Mucosa of descending colon (tissue), 3 donors: ENCODE measurements around the gene STK32A. TPM values are rescaled to one million over a fixed set of nuclear protein-coding genes. Genes with fewer than 3 reads are reported as not detected.

ENCODE experiments used
- ATAC-seq: fragments of 200-7000 bp; cut with Tn5 transposase; one replicate; pipeline ENCODE4 v1.9.1; 2020; ENCODE audit warnings: mild to moderate bottlenecking, moderate library complexity
- DNase-seq, 3 donors: peaks; one replicate each; pipeline ENCODE4 v3.0.0-alpha.2; 2020
- H3K36me3 ChIP-seq: fragments of 200-600 bp; one replicate; pipeline ENCODE4 v1.8.0; 2021; ENCODE audit warnings: low read depth, mild to moderate bottlenecking
- H3K4me1 ChIP-seq: fragments of 200-600 bp; one replicate; pipeline ENCODE4 v1.8.0; 2021; ENCODE audit warnings: low read depth, mild to moderate bottlenecking
- H3K4me3 ChIP-seq: fragments of 200-600 bp; one replicate; pipeline ENCODE4 v1.8.0; 2021; ENCODE audit warnings: mild to moderate bottlenecking
- H3K9me3 ChIP-seq: fragments of 200-600 bp; one replicate; pipeline ENCODE4 v1.8.0; 2021; ENCODE audit warnings: mild to moderate bottlenecking
- intact Hi-C, 2 donors: fragments of 100-400 bp; cut with DNase I in 1 of 2; cut with micrococcal nuclease in 1 of 2; formaldehyde crosslinking; loops; one replicate each; pipeline versions ENCODE4 v1.11.0 to v1.11.1; 2022; cut with DNase I, micrococcal nuclease
- total RNA-seq, 3 donors: library from RNA; stranded (reverse); fragmentation: NEBNext Ultra II Directional in 2 of 3; extraction: Animal tissue kit (Norgen Biotek cat#: 25700) in 2 of 3; gene quantifications; one replicate each; pipeline versions ENCODE4 v1.2.1 to v1.2.4, GENCODE V29; 2021 to 2023
- TF ChIP-seq, protein P1 (sequence below): fragments of 200-600 bp; IDR thresholded peaks from one replicate; pipeline ENCODE4 v1.8.0; 2022; ENCODE audit warnings: antibody characterized with exemption, mild to moderate bottlenecking
- donor health status: DM: no; HTN: no; CAD: no; lungs with moderate emphysema.
- donor health status: DM: no; HTN: no; CAD: no.
- donor health status: DM: no; HTN: yes; CAD: no.

STK32A gene
- total RNA-seq, 3 donors from 2014 or later, result 0.43 to 4.0 (median 0.65) TPM

DNA sequence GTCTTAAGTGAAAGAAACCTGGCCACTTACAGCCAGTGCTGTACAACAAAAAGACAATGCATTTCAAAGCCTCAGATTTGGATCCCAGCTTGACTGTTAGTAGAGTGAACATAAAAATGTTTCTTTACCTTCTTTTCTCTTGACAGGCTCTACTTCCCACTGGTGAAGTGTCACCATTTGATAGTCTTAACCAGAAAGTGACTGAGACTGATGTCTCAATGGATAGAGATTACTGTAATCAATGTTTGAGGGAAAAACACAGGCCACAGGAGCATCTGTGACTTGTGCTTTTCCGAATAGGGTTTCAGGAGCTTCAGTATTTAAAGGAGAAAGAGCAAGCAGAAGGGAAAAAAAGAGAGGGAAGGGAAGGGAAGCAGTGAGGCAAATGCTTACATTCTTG is 41.7 kb upstream of the STK32A start:
- H3K9me3 ChIP-seq, result no peaks in the 10 kb centered on the region
- H3K4me3 ChIP-seq, result no peak overlapping the region
- intact Hi-C loops, result loop anchor here in 1 of 2 donors (5.0 kb wide), 1 partner anchor 651 kb away; no protein-coding TSS in a partner anchor
- ATAC-seq (no peak), DNase-seq (no peak)
- H3K36me3 ChIP-seq, result no peaks in the 10 kb centered on the region
- H3K4me1 ChIP-seq, result no peaks in the 10 kb centered on the region
- TF ChIP-seq, protein P1, sequence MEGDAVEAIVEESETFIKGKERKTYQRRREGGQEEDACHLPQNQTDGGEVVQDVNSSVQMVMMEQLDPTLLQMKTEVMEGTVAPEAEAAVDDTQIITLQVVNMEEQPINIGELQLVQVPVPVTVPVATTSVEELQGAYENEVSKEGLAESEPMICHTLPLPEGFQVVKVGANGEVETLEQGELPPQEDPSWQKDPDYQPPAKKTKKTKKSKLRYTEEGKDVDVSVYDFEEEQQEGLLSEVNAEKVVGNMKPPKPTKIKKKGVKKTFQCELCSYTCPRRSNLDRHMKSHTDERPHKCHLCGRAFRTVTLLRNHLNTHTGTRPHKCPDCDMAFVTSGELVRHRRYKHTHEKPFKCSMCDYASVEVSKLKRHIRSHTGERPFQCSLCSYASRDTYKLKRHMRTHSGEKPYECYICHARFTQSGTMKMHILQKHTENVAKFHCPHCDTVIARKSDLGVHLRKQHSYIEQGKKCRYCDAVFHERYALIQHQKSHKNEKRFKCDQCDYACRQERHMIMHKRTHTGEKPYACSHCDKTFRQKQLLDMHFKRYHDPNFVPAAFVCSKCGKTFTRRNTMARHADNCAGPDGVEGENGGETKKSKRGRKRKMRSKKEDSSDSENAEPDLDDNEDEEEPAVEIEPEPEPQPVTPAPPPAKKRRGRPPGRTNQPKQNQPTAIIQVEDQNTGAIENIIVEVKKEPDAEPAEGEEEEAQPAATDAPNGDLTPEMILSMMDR, result no peak

DNA sequence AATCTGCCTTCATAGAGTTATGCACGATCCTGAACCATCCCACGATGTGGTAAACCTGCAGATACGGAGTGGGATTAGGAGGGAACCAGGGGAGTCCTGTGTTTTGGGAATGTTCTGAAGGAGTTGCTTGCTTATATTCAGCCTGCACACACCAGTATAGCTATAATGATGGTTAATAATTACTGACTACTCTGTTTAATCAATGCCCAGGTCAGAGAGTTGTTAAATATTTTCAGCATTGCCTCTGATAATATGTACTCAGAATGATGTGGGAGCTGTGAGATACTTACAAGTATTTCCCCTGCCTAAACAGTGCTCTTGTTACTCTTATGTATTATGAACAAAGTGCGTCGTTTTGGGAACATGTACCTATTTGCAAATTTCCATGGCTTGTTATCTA is 34.8 kb upstream of the STK32A start:
- intact Hi-C loops, result no loop called here
- Histone ChIP-seq H3K4me1 (no peaks in the 10 kb centered on the region), H3K4me3 (no peak overlapping the region), H3K9me3 (no peaks in the 10 kb centered on the region), H3K36me3 (no peaks in the 10 kb centered on the region)
- DNase-seq (no peak), ATAC-seq (no peak)
- TF ChIP-seq, protein P1, result no peak

DNA sequence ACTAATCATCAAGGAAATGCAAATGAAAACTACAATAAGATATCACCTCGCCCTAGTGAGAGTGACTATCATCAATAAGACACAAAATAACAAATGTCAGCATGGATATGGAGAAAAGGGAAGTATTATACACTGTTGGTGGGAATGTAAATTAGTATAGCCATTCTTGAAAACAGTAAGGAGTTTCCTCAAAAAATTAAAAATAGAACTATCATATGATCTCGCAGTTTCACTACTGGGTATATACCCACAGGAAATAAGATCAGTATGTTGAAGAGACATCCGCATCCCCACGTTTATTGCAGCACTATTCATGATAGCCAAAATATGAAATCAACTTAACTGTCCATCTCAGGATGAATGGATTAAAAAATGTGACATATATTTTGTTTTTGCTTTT is 31.6 kb upstream of the STK32A start:
- H3K9me3 ChIP-seq, result no peaks in the 10 kb centered on the region
- ATAC-seq (no peak), DNase-seq (no peak)
- intact Hi-C loops, result no loop called here
- TF ChIP-seq, protein P1, result no peak
- H3K4me3 ChIP-seq, result no peak overlapping the region
- no peaks in the 10 kb centered on the region for H3K4me1 ChIP-seq
- H3K36me3 ChIP-seq, result no peaks in the 10 kb centered on the region

DNA sequence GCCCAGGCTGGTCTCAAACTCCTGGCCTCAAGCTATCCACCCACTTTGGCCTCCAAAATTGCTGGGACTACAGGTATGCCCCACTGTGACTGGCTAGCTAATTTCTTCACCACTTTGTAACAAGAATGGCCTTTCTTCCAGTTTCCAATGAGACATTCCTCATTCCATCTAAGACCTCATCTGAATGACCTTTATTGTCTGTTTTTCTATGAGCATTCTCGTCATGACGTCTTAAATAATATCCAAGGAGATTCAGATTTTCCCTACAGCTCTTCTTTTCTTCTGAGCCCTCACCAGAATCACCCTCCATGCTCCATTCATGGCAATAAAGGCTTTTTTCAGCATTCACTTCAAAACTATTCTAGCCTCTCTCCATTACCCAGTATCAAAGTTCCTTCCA is 30.2 kb upstream of the STK32A start:
- no peak for DNase-seq
- H3K36me3 ChIP-seq, result no peaks in the 10 kb centered on the region
- H3K9me3 ChIP-seq, result no peaks in the 10 kb centered on the region
- H3K4me1 ChIP-seq, result no peaks in the 10 kb centered on the region
- intact Hi-C loops, result no loop called here
- TF ChIP-seq, protein P1, result no peak
- ATAC-seq, result no peak
- H3K4me3 ChIP-seq, result no peak overlapping the region

DNA sequence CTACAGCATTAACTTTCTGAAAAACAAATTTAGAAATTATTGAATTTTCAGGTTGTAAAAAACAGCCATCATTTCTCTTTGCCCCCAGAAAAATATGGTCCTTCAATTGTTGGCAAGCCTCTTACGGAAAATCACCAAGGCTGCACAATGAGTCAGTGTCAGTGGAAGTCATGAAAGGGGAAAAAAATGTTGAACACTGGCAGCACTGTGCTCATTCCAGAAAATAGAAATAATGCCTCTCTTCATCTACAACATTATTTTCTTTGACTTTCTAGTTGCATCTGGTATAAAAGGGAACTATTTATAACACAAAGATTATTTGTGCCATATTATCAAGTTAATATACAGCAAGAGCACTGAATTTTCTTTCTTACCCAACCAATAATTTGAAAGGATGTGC is 26.7 kb upstream of the STK32A start:
- ATAC-seq (no peak), DNase-seq (no peak)
- Histone ChIP-seq H3K36me3 (no peaks in the 10 kb centered on the region), H3K9me3 (no peaks in the 10 kb centered on the region), H3K4me1 (no peaks in the 10 kb centered on the region), H3K4me3 (no peak overlapping the region)
- intact Hi-C loops, result no loop called here
- TF ChIP-seq, protein P1, result no peak

DNA sequence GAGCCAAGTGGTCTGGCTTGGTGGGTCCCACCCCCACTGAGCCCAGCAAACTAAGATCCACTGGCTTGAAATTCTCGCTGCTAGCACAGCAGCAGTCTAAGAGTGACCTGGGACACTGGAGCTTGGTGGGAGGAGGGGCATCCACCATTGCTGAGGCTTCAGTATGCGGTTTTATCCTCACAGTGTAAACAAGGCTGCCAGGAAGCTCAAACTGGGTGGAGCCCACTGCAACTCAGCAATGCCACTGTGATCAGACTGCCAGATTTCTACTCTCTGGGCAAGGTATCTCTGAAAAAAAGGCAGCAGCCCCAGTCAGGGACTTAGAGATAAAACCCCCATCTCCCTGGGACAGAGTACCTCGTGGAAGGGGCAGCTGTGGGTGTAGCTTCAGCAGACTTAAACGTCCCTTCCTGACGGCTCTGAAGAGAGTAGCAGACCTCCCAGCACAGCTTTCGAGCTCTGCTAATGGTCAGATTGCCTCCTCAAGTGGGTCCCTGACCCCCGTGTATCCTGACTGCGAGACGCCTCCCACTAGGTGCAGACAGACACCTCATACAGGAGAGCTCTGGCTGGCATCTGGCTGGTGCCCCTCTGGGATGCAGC is 18.2 kb upstream of the STK32A start:
- TF ChIP-seq, protein P1, result no peak
- no peak for ATAC-seq
- no peaks in the 10 kb centered on the region for H3K4me1 ChIP-seq
- H3K4me3 ChIP-seq, result no peak overlapping the region
- intact Hi-C loops, result no loop called here
- no peaks in the 10 kb centered on the region for H3K9me3 ChIP-seq
- no peaks in the 10 kb centered on the region for H3K36me3 ChIP-seq
- DNase-seq, result no peak
